ENCODE measurements around the gene POU2F3. TPM values are rescaled to one million over a fixed set of nuclear protein-coding genes. Genes with fewer than 3 reads are reported as not detected.

Gene POU2F3
- total and polyA plus RNA-seq, 2 of the 4 experiments (the other 2 are of a cell fraction), result under 0.01 to 0.09 TPM

GRCh38 chr11:120335556-120335907 is 95.6 kb downstream of the POU2F3 start:
- 0 out of 2 replicates have a peak overlapping the region, but pooled peaks have one; percentile 5 for H3K14ac ChIP-seq (replicated peaks; ENCODE audit: low read depth, low read length)
- H3K27ac ChIP-seq (ENCODE audit: insufficient read depth, low read length), result peak overlapping the region; percentile 71
- peak overlapping the region; percentile 46 for H4K5ac ChIP-seq (ENCODE audit: low read depth, low read length)
- peak overlapping the region; percentile 45 for H3K9ac ChIP-seq (ENCODE audit: low read depth, low read length)
- peak overlapping the region; percentile 83 for H2AK9ac ChIP-seq (replicated peaks; ENCODE audit: low read depth, low read length, poor library complexity)
- DNase-seq (peak; percentile 34), ATAC-seq (ENCODE audit: low read depth) (no peak)
- peak overlapping the region; percentile 94 for H2AFZ ChIP-seq (replicated peaks; ENCODE audit: low read length, poor library complexity)
- peaks cover 4% of the 10 kb centered on the region; the same call in 1 of the 2 replicates for H3K9me1 ChIP-seq (ENCODE audit: insufficient read depth, low read length)
- 0 out of 2 replicates have a peak overlapping the region, but pooled peaks have one; percentile 20 for H3K56ac ChIP-seq (ENCODE audit: extremely low read depth, insufficient read depth, low read length)
- H4K20me1 ChIP-seq (ENCODE audit: insufficient read depth, low read length), result peaks cover 36% of the 10 kb centered on the region
- peak overlapping the region; percentile 87 for H2BK5ac ChIP-seq (ENCODE audit: low read depth, low read length, poor library complexity, severe bottlenecking)
- H4K91ac ChIP-seq (ENCODE audit: insufficient read depth, low read depth, low read length), result peak overlapping the region; percentile 7; the same call in 1 of the 2 replicates
- H3K23ac ChIP-seq (ENCODE audit: low read depth, low read length), result peak overlapping the region; percentile 26; the same call in 1 of the 2 replicates
- BruUV-seq (replicated peaks), result TSS peak; percentile 64
- no CpG with 5 or more reads among the region's 19 CpGs for WGBS, 2 experiments (ENCODE audit: extremely low coverage in 2 of 2, insufficient read length in 1 of 2)
- CTCF ChIA-PET, result interaction anchor here (0.6 to 1.0 kb wide), 9 partner anchors 11 to 1083 kb away, joined by 3 to 6 read pairs (median 3); no protein-coding TSS in a partner anchor
- POLR2A ChIA-PET (ENCODE audit: unreplicated experiment), result interaction anchor here (1.5 kb wide), 1 partner anchor 10 kb away, joined by 3 read pairs; the partner anchor contains the start of gene TLCD5
- H3K4me1 ChIP-seq (ENCODE audit: control insufficient read depth, insufficient read depth, low read length), result peaks cover 8% of the 10 kb centered on the region
- H3K4ac ChIP-seq (ENCODE audit: low read depth, low read length), result peak overlapping the region; percentile 6
- H3K4me3 ChIP-seq (ENCODE audit: insufficient read depth, low read depth, low read length), result peak overlapping the region; percentile 93
- H4K8ac ChIP-seq (ENCODE audit: low read depth in 2 of 2, low read length in 2 of 2), result peak overlapping the region; percentile 2 to 42; a peak in 2 of 4 replicates
- peak overlapping the region; percentile 82 for H2BK120ac ChIP-seq (ENCODE audit: low read depth, low read length)
- no peak overlapping the region for H2BK15ac ChIP-seq (ENCODE audit: low read depth, low read length)
- no peak for TF ChIP-seq NFE2L2 (IDR thresholded peaks at IDR 0.05; ENCODE audit: low read depth, low read length)
- no peak for TF ChIP-seq RAD21 (IDR thresholded peaks at IDR 0.05; ENCODE audit: low read length)
- no peak for TF ChIP-seq CEBPB (IDR thresholded peaks at IDR 0.05; ENCODE audit: low read depth, low read length)
- TF ChIP-seq SMC3 (IDR thresholded peaks at IDR 0.05; ENCODE audit: low read depth, low read length), result no peak
- intact Hi-C loops (cut with micrococcal nuclease), result loop anchor here (5.0 to 10.0 kb wide), 6 partner anchors 52 to 1259 kb away; no protein-coding TSS in a partner anchor
- H3K4me2 ChIP-seq (ENCODE audit: low read depth, low read length), result peak overlapping the region; percentile 85
- H3K36me3 ChIP-seq (ENCODE audit: control insufficient read depth, insufficient read depth, low read length), result no peaks in the 10 kb centered on the region
- H2AK5ac ChIP-seq (ENCODE audit: low read depth, low read length), result no peak overlapping the region
- dilution Hi-C loops (cut with HindIII; ENCODE audit: low sequenced_read_pairs, unreplicated experiment), result no loop called here
- peaks cover 3 to 25% of the 10 kb centered on the region in 2 experiments; a peak in 3 of 4 replicates for H3K79me1 ChIP-seq (ENCODE audit: low read depth in 1 of 2, low read length in 2 of 2)
- no peak overlapping the region for H2BK20ac ChIP-seq (ENCODE audit: low read depth, low read length)
- no peaks in the 10 kb centered on the region for H3K9me3 ChIP-seq (ENCODE audit: control insufficient read depth, insufficient read depth, low read length)
- no peaks in the 10 kb centered on the region for H3K27me3 ChIP-seq (ENCODE audit: control insufficient read depth, insufficient read depth, low read length)
- peak overlapping the region; percentile 29 for H3K18ac ChIP-seq (ENCODE audit: low read depth, low read length)
- in situ Hi-C loops (cut with MboI; ENCODE audit: low sequenced_read_pairs), result loop anchor here (25.0 kb wide), 1 partner anchor 102 kb away; no protein-coding TSS in a partner anchor
